Keratinocyte (primary cell): ENCODE results near the gene MAPK8.

Experiments
- EZH2 ChIP-seq: IDR thresholded peaks from one replicate; pipeline ENCODE4 v1.6.1; 2012; ENCODE audit warnings: inconsistent platforms, mild to moderate bottlenecking, low read length, moderate library complexity
- TF ChIP-seq, protein P1 (sequence below), 3 experiments: IDR thresholded peaks in 1 of 3; conservative IDR thresholded peaks in 1 of 3; optimal IDR thresholded peaks in 1 of 3; 2 replicates in 2 of 3; 3 replicates in 1 of 3; pipeline versions ENCODE3 to v1.5.1; 2011; ENCODE audit warnings: low read length in 3 of 3, mild to moderate bottlenecking in 3 of 3, moderate library complexity in 2 of 3, control low read depth in 1 of 3, inconsistent platforms in 1 of 3; ENCODE audit not compliant: insufficient read depth in 2 of 3; ENCODE audit errors: extremely low read depth in 1 of 3

DNA sequence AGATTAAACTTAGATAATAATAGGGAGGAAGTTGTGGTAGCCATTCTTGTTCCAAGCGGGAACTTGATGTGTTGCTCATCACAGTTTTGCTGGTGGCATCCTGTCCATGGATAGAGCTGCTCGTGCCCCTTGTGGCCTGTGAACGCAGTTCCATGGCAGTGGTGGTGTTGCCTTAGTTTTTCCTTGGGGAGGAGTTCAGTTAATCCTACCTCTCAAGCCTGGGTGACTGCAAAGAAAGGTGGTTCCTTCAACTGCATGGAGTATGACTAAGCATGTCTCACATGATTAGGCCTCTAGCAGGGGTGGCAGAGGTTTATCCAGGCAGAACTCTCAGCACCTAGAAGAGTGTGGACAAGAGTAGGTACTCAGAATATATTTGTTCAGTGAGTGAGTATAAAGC, 99.7 kb downstream of the MAPK8 start:
- TF ChIP-seq, protein P1, sequence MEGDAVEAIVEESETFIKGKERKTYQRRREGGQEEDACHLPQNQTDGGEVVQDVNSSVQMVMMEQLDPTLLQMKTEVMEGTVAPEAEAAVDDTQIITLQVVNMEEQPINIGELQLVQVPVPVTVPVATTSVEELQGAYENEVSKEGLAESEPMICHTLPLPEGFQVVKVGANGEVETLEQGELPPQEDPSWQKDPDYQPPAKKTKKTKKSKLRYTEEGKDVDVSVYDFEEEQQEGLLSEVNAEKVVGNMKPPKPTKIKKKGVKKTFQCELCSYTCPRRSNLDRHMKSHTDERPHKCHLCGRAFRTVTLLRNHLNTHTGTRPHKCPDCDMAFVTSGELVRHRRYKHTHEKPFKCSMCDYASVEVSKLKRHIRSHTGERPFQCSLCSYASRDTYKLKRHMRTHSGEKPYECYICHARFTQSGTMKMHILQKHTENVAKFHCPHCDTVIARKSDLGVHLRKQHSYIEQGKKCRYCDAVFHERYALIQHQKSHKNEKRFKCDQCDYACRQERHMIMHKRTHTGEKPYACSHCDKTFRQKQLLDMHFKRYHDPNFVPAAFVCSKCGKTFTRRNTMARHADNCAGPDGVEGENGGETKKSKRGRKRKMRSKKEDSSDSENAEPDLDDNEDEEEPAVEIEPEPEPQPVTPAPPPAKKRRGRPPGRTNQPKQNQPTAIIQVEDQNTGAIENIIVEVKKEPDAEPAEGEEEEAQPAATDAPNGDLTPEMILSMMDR (optimal IDR thresholded peaks at IDR 0.05 in 1 of 3, IDR thresholded peaks at IDR 0.05 in 1 of 3, conservative IDR thresholded peaks at IDR 0.05 in 1 of 3; ENCODE audit: extremely low read depth in 1 of 3, insufficient read depth in 2 of 3, low read length in 3 of 3), result peak in 2 of 3 experiments; percentile 35 to 41
- TF ChIP-seq EZH2, result no peak
